Lower leg skin (tissue), 3 donors: ENCODE results near the gene SRCAP.

Source experiments
- CTCF ChIP-seq, 3 donors: fragments of 450-650 bp; IDR thresholded peaks; one replicate each; pipeline ENCODE4 v1.5.1; 2016; ENCODE audit warnings: antibody characterized with exemption in 3 of 3, mild to moderate bottlenecking in 3 of 3, moderate library complexity in 2 of 3
- POLR2A ChIP-seq, 2 donors: fragments of 450-650 bp; IDR thresholded peaks; one replicate each; pipeline ENCODE4 v1.6.1; 2016 to 2017; ENCODE audit warnings: antibody characterized with exemption in 2 of 2, mild to moderate bottlenecking in 1 of 2, moderate library complexity in 1 of 2

GRCh38 chr16:30722443-30722842, 23.5 kb downstream of the SRCAP start:
- TF ChIP-seq CTCF (IDR thresholded peaks at IDR 0.05) = no peak
- TF ChIP-seq POLR2A (IDR thresholded peaks at IDR 0.05) = no peak
